Activated CD4-positive, alpha-beta memory T cell treated with anti-CD3 and anti-CD28 coated beads, Interleukin-2, amount 10 ng/mL, durations not matched to agents 7 days and 5 days (primary cell): ENCODE measurements around the gene DGKZ. TPM values are rescaled to one million over a fixed set of nuclear protein-coding genes. Genes with fewer than 3 reads are reported as not detected.
A peak's percentile ranks its signal among the peaks of the same experiment; 100 is the strongest.

Experiments
- CTCF ChIA-PET: fragments of 350-600 bp; sonication (Branson Sonifier 250); formaldehyde crosslinking; loops from one replicate; lab custom pipeline; 2021; ENCODE audit warnings: antibody characterized with exemption, inconsistent platforms; lab: Charles Lee
- POLR2A ChIA-PET: fragments of 350-600 bp; sonication (Branson Sonifier 250); formaldehyde crosslinking; loops from one replicate; lab custom pipeline; 2021; ENCODE audit warnings: antibody characterized with exemption; lab: Charles Lee
- DNase-seq: peaks from one replicate; pipeline ENCODE4 v3.0.0-alpha.2; 2020
- H3K27ac Mint-ChIP-seq: one replicate; pipeline ENCODE4 v1.8.0; 2021; ENCODE audit warnings: mild to moderate bottlenecking, mixed read lengths
- H3K27me3 Mint-ChIP-seq: one replicate; pipeline ENCODE4 v1.8.0; 2021; ENCODE audit warnings: mixed read lengths
- H3K36me3 Mint-ChIP-seq: one replicate; pipeline ENCODE4 v1.8.0; 2021; ENCODE audit warnings: low read depth, mixed read lengths
- H3K4me1 Mint-ChIP-seq: one replicate; pipeline ENCODE4 v1.8.0; 2021; ENCODE audit warnings: mixed read lengths
- H3K4me3 Mint-ChIP-seq: one replicate; pipeline ENCODE4 v1.8.0; 2021; ENCODE audit warnings: mild to moderate bottlenecking, mixed read lengths
- H3K9me3 Mint-ChIP-seq: one replicate; pipeline ENCODE4 v1.8.0; 2021; ENCODE audit warnings: mixed read lengths
- total RNA-seq, 2 experiments: library from RNA; stranded (reverse); gene quantifications; one replicate each; pipeline ENCODE4 v1.2.3, GENCODE V29; 2021

The DGKZ gene
- total RNA-seq, 2 experiments from 2014 or later, result 141 to 143 TPM

- H3K4me3 Mint-ChIP-seq, result peak overlapping the region; percentile 74
- ChIA-PET CTCF (interaction anchor here (0.5 to 10.7 kb wide), 23 partner anchors 8 to 699 kb away, joined by 3 to 210 read pairs (median 5); no protein-coding TSS in a partner anchor), POLR2A (interaction anchor here (0.7 to 8.8 kb wide), 3 partner anchors 11 to 37 kb away, joined by 3 to 143 read pairs (median 4); no protein-coding TSS in a partner anchor)
- H3K9me3 Mint-ChIP-seq, result no peaks in the 10 kb centered on the region
- peaks cover 52% of the 10 kb centered on the region for H3K36me3 Mint-ChIP-seq
- H3K4me1 Mint-ChIP-seq, result peaks cover 71% of the 10 kb centered on the region
- H3K27me3 Mint-ChIP-seq, result no peaks in the 10 kb centered on the region
- peak overlapping the region; percentile 73 for H3K27ac Mint-ChIP-seq
- peak; percentile 80 for DNase-seq
Observed at GRCh38 chr11:46352063-46352841, 5.0 kb downstream of the DGKZ start.

DNA sequence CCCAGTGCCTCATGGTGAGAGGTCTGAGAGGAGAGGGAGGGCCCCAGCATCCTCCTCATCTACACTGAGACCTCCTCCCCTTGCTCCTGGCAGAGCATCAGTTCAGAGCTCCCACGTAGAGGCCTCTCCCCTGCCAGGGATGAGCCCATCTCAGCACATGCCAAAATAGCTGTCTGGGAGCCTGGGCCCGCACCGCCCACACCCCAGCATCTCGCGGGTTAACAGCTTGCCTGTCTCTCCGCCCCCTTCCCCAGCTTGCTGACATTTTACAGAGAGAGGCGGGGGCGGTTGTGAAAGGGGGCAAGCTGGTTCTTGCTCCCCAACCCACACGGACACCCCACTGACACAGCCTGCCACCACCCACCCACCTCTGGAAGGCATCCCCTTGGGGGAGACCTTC is 6.4 kb downstream of the DGKZ start:
- Mint-ChIP-seq H3K27ac (peak overlapping the region; percentile 59), H3K4me1 (peaks cover 76% of the 10 kb centered on the region), H3K4me3 (no peak overlapping the region), H3K9me3 (no peaks in the 10 kb centered on the region), H3K36me3 (peaks cover 51% of the 10 kb centered on the region), H3K27me3 (no peaks in the 10 kb centered on the region)
- CTCF ChIA-PET, result interaction anchor here (0.6 to 10.7 kb wide), 6 partner anchors 12 to 436 kb away, joined by 3 to 210 read pairs (median 8); partner anchors contain the start of gene PEX16
- POLR2A ChIA-PET, result interaction anchor here (1.2 kb wide), 1 partner anchor 34 kb away, joined by 5 read pairs; no protein-coding TSS in a partner anchor
- DNase-seq, result no peak

- no peak overlapping the region for H3K27ac Mint-ChIP-seq
- peaks cover 26% of the 10 kb centered on the region for H3K36me3 Mint-ChIP-seq
- H3K4me3 Mint-ChIP-seq, result no peak overlapping the region
- ChIA-PET CTCF (interaction anchor here (2.7 kb wide), 1 partner anchor 9 kb away, joined by 17 read pairs; the partner anchor contains the start of gene DGKZ), POLR2A (interaction anchor here (1.3 kb wide), 1 partner anchor 8 kb away, joined by 3 read pairs; no protein-coding TSS in a partner anchor)
- H3K9me3 Mint-ChIP-seq, result no peaks in the 10 kb centered on the region
- H3K4me1 Mint-ChIP-seq, result peaks cover 60% of the 10 kb centered on the region
- no peak for DNase-seq
- H3K27me3 Mint-ChIP-seq, result no peaks in the 10 kb centered on the region
Observed at GRCh38 chr11:46356924-46357482, 9.7 kb downstream of the DGKZ start.

GRCh38 chr11:46357483-46357936 is 10.2 kb downstream of the DGKZ start:
- CTCF ChIA-PET, result interaction anchor here (2.7 kb wide), 1 partner anchor 10 kb away, joined by 17 read pairs; the partner anchor contains the start of gene DGKZ
- peaks cover 24% of the 10 kb centered on the region for H3K36me3 Mint-ChIP-seq

DNA sequence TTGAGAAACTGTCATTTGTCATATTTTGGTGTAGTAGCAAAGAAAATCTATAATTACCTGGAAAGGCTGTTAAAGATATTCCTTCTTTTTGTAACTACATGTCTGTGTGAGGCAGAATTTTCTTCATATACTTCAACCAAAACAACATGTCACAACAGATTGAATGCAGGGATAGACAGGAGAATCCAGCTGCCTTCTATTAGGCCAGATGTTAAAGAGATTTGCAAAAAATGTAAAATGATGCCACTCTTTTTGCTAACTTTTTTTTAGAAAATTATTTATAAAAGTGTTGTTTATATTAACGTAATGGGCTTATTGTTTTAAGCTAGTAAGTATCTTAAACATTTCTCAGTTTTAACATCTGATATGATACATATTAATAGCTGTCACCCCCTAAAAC is 12.7 kb downstream of the DGKZ start:
- ChIA-PET CTCF (interaction anchor here (1.6 to 12.2 kb wide), 4 partner anchors 9 to 170 kb away, joined by 3 to 210 read pairs (median 11); partner anchors contain the start of gene DGKZ), POLR2A (interaction anchor here (0.8 to 12.2 kb wide), 2 partner anchors 11 to 28 kb away, joined by 3 to 143 read pairs; partner anchors contain the start of gene DGKZ)
- Mint-ChIP-seq H3K36me3 (peaks cover 11% of the 10 kb centered on the region), H3K27me3 (no peaks in the 10 kb centered on the region), H3K4me1 (peaks cover 48% of the 10 kb centered on the region), H3K9me3 (no peaks in the 10 kb centered on the region), H3K4me3 (no peak overlapping the region), H3K27ac (no peak overlapping the region)
- DNase-seq, result no peak

More at GRCh38 chr11:46357483-46357936, 10.2 kb downstream of the DGKZ start:
- no peaks in the 10 kb centered on the region for H3K27me3 Mint-ChIP-seq
- no peak overlapping the region for H3K4me3 Mint-ChIP-seq
- H3K4me1 Mint-ChIP-seq, result peaks cover 62% of the 10 kb centered on the region
- POLR2A ChIA-PET, result interaction anchor here (12.2 kb wide), 1 partner anchor 9 kb away, joined by 143 read pairs; the partner anchor contains the start of gene DGKZ
- no peak overlapping the region for H3K27ac Mint-ChIP-seq
- H3K9me3 Mint-ChIP-seq, result no peaks in the 10 kb centered on the region
- no peak for DNase-seq

- CTCF ChIA-PET, result interaction anchor here (0.6 to 12.2 kb wide), 6 partner anchors 9 to 169 kb away, joined by 3 to 210 read pairs (median 4); partner anchors contain the start of gene DGKZ
- no peaks in the 10 kb centered on the region for H3K9me3 Mint-ChIP-seq
- peaks cover 52% of the 10 kb centered on the region for H3K4me1 Mint-ChIP-seq
- POLR2A ChIA-PET, result interaction anchor here (12.2 kb wide), 1 partner anchor 12 kb away, joined by 143 read pairs; the partner anchor contains the start of gene DGKZ
- no peaks in the 10 kb centered on the region for H3K27me3 Mint-ChIP-seq
- peaks cover 13% of the 10 kb centered on the region for H3K36me3 Mint-ChIP-seq
- H3K4me3 Mint-ChIP-seq, result peak overlapping the region; percentile 67
- H3K27ac Mint-ChIP-seq, result peak overlapping the region; percentile 81
- DNase-seq, result no peak
Observed at GRCh38 chr11:46360878-46361277, 13.6 kb downstream of the DGKZ start.

DNA sequence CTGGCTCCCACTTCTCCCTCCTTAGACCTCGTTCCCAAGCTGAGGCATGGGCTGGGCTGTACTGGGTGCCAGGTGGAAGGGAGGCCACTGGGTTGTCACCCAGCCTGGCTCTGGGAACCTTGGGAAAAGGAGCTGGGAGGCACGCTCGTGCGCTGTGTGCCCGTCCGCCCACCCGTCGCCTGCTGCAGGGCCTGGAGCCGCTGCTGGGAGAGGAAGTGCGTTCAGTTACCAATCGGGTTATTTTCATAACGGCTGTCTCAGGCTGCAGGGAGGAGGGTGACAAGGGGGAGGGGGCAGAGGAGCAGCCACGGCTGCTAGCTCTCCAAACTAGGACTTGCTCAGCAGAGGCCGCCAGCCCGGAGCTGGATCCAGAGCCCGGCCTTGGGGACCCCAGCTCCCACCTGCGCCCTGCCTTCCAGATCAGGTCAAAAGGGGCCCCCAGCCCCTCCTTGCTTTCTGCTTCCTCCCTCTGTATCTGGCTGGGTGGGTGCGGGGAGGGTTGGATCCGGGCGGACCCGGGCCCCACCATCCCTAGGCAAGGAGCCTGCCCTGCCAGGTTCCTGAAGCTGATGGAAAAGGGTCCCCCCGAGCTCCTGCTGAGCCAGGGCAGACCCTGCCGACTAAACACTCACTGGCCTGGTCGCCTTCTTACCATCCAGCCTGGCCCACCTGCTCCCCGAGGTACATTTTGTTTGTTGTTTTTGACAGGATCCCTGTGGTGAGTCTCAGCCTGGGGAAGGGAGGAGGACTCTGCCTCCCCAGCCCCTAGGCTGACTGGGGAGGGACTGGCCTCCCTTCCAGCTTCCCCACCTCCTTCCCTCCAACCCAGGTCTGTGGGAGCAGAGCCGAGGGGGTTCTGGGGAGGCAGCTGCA is 14.3 kb downstream of the DGKZ start:
- peaks cover 49% of the 10 kb centered on the region for H3K4me1 Mint-ChIP-seq

GRCh38 chr11:46362156-46363030 is 15.1 kb downstream of the DGKZ start:
- Mint-ChIP-seq H3K36me3 (peaks cover 10% of the 10 kb centered on the region), H3K9me3 (no peaks in the 10 kb centered on the region), H3K27me3 (no peaks in the 10 kb centered on the region), H3K4me3 (no peak overlapping the region), H3K4me1 (peaks cover 47% of the 10 kb centered on the region), H3K27ac (peak overlapping the region; percentile 47)
- POLR2A ChIA-PET, result interaction anchor here (1.6 to 12.2 kb wide), 2 partner anchors 13 to 16 kb away, joined by 3 to 143 read pairs; partner anchors contain the start of gene DGKZ
- CTCF ChIA-PET, result interaction anchor here (0.8 to 12.2 kb wide), 2 partner anchors 13 to 246 kb away, joined by 3 to 210 read pairs; partner anchors contain the start of gene DGKZ
- DNase-seq, result no peak

More for the DNA sequence above, 14.3 kb downstream of the DGKZ start:
- DNase-seq, result peak; percentile 69
- peak overlapping the region; percentile 67 for H3K4me3 Mint-ChIP-seq
- H3K9me3 Mint-ChIP-seq, result no peaks in the 10 kb centered on the region
- H3K36me3 Mint-ChIP-seq, result peaks cover 12% of the 10 kb centered on the region
- POLR2A ChIA-PET, result interaction anchor here (12.2 kb wide), 1 partner anchor 13 kb away, joined by 143 read pairs; the partner anchor contains the start of gene DGKZ
- H3K27ac Mint-ChIP-seq, result peak overlapping the region; percentile 81
- H3K27me3 Mint-ChIP-seq, result no peaks in the 10 kb centered on the region
- CTCF ChIA-PET, result interaction anchor here (0.6 to 12.2 kb wide), 7 partner anchors 8 to 246 kb away, joined by 3 to 210 read pairs (median 3); partner anchors contain the start of gene DGKZ

DNA sequence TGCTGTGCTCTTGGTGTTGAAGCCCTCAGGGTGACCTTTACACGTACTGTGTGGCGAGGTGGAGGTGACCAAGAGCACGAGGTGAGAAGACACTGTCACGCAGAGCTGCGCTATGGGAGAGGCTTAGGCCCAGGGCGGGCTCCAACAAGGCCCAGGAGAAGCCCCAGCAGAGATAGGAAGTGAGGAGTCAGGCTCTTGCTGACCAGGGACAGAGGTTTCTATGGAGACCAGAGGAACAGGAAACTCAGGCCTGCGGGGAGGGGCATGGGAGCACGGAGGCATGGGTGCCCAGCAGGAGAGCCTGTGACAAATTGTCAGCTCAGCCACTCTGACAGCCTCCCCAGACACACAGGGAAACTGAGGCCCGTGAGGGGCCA is 15.8 kb downstream of the DGKZ start:
- H3K4me3 Mint-ChIP-seq, result no peak overlapping the region
- H3K9me3 Mint-ChIP-seq, result no peaks in the 10 kb centered on the region
- ChIA-PET CTCF (interaction anchor here (12.2 kb wide), 1 partner anchor 13 kb away, joined by 210 read pairs; the partner anchor contains the start of gene DGKZ), POLR2A (interaction anchor here (1.6 to 12.2 kb wide), 2 partner anchors 14 to 15 kb away, joined by 3 to 143 read pairs; partner anchors contain the start of gene DGKZ)
- no peak for DNase-seq
- H3K36me3 Mint-ChIP-seq, result peaks cover 10% of the 10 kb centered on the region
- H3K4me1 Mint-ChIP-seq, result peaks cover 46% of the 10 kb centered on the region
- peak overlapping the region; percentile 44 for H3K27ac Mint-ChIP-seq
- no peaks in the 10 kb centered on the region for H3K27me3 Mint-ChIP-seq

- no peaks in the 10 kb centered on the region for H3K9me3 Mint-ChIP-seq
- H3K36me3 Mint-ChIP-seq, result peaks cover 14% of the 10 kb centered on the region
- H3K27me3 Mint-ChIP-seq, result no peaks in the 10 kb centered on the region
- no peak overlapping the region for H3K4me3 Mint-ChIP-seq
- peaks cover 46% of the 10 kb centered on the region for H3K4me1 Mint-ChIP-seq
- ChIA-PET POLR2A (interaction anchor here (1.6 to 12.2 kb wide), 2 partner anchors 15 kb away, joined by 3 to 143 read pairs; partner anchors contain the start of gene DGKZ), CTCF (interaction anchor here (12.2 kb wide), 1 partner anchor 14 kb away, joined by 210 read pairs; the partner anchor contains the start of gene DGKZ)
- no peak overlapping the region for H3K27ac Mint-ChIP-seq
- DNase-seq, result no peak
Observed at GRCh38 chr11:46363455-46364005, 16.3 kb downstream of the DGKZ start.
